Aorta (tissue), 5 donors: ENCODE measurements around the gene UBE2J2. TPM values are rescaled to one million over a fixed set of nuclear protein-coding genes. Genes with fewer than 3 reads are reported as not detected.

Source experiments
- ATAC-seq: fragments of 200-7000 bp; cut with Tn5 transposase; one replicate; pipeline ENCODE4 v1.9.1; 2022; ENCODE audit warnings: moderate library complexity; ENCODE audit not compliant: low FRiP score
- DNase-seq, 2 donors: peaks; one replicate each; pipeline ENCODE4 v3.0.0-alpha.2; 2020
- H3K27ac ChIP-seq, 2 donors: one replicate each; pipeline ENCODE4 v1.5.1; 2013; ENCODE audit warnings: low read length in 2 of 2, mild to moderate bottlenecking in 2 of 2, moderate library complexity in 2 of 2, control low read depth in 1 of 2, inconsistent platforms in 1 of 2, low read depth in 1 of 2
- H3K27me3 ChIP-seq, 2 donors: one replicate each; pipeline ENCODE4 v1.6.1; 2013; ENCODE audit warnings: control low read depth in 1 of 2, low read length in 1 of 2, mild to moderate bottlenecking in 1 of 2, moderate library complexity in 1 of 2; ENCODE audit not compliant: insufficient read depth in 2 of 2, control insufficient read depth in 1 of 2
- H3K36me3 ChIP-seq, 2 donors: one replicate each; pipeline ENCODE4 v1.6.1; 2013; ENCODE audit warnings: control low read depth in 1 of 2, low read length in 1 of 2, mild to moderate bottlenecking in 1 of 2; ENCODE audit not compliant: insufficient read depth in 2 of 2, control insufficient read depth in 1 of 2
- H3K4me1 ChIP-seq, 2 donors: one replicate each; pipeline ENCODE4 v1.6.1; 2013; ENCODE audit warnings: low read length in 2 of 2, control low read depth in 1 of 2, mild to moderate bottlenecking in 1 of 2, moderate library complexity in 1 of 2; ENCODE audit not compliant: insufficient read depth in 2 of 2, control insufficient read depth in 1 of 2
- H3K4me3 ChIP-seq, 2 donors: one replicate each; pipeline ENCODE4 v1.5.1; 2013; ENCODE audit warnings: low read length in 2 of 2, control low read depth in 1 of 2, mild to moderate bottlenecking in 1 of 2
- H3K9me3 ChIP-seq: one replicate; pipeline ENCODE4 v1.6.1; 2013; ENCODE audit warnings: mild to moderate bottlenecking, low read length; ENCODE audit not compliant: control insufficient read depth
- WGBS, 2 donors: extraction: QIAGEN DNeasy Blood & Tissue Kit; methylation state at CpG; one replicate each; pipeline ENCODE4 v1.1.7; 2013; 5-methylcytosine and 5-hydroxymethylcytosine counted together
- intact Hi-C, 2 donors: fragments of 100-400 bp; cut with DNase I; formaldehyde crosslinking; loops; one replicate each; pipeline versions ENCODE4 v1.14.2 to v1.15.0; 2022
- polyA plus RNA-seq, 2 donors: library from polyadenylated mRNA; stranded (reverse); fragments of 200-250 nt; gene quantifications; one replicate each; pipeline ENCODE4 v1.2.3, GENCODE V29; 2013
- total RNA-seq, 2 donors: library from RNA; stranded (reverse); fragmentation: NEBNext Ultra II Directional; extraction: Animal tissue kit (Norgen Biotek cat#: 25700); gene quantifications; one replicate each; pipeline ENCODE4 v1.2.1, GENCODE V29; 2021
- donor health status: healthy with polysubstance abuse.
- donor health status: Bipolar disorder and iron deficiency.
- donor health status: DM: no; HTN: no; CAD: no.
- donor health status: DM: no; HTN: no; CAD: no.
- donor health status: DM: yes; HTN: yes; CAD: no.

The UBE2J2 gene
- total and polyA plus RNA-seq, 4 donors: 17.2 to 49.4 (median 48.1) TPM

DNA sequence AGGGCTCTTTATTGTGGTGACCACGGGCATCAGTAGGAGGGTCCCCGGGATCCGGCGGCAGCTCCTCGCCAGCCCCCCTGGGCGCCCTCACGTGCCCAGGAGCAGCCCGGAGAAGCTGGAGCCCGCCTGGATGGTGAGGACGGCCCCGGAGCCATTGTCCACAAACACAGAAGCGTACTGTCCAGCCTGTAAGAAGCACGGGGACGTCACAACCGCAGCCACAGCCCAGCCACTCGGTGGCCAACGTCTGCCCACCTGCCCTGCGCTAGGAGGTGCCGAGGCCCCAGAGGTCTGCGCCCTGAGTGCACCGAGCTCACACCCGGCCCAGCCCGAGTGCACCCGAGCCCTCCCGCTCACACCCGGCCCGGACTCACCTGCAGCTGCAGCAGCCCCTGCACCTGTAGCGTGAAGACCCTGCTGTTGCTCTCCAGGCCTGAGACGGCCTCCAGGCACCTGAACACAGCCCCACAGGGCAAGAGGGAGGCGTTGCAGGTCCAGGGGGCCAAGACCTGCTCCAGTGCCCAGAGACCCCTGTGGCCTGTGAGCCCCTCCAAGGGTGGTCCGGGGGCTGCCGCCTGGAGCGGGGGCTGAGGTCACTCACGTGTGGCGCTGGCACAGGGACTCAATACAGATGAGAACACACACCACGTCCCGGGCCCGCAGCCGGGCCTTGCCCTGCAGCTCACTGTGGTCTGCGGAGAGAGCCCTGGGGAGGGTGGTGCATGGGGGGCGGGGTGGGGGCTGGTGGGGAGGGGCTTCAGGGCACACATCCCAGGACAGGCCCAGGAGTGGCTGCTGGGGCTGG is 31.0 kb downstream of the UBE2J2 start:
- ATAC-seq: no peak
- H3K27ac ChIP-seq: no peak overlapping the region
- no peak for DNase-seq
- intact Hi-C loops: no loop called here
- no peaks in the 10 kb centered on the region for H3K9me3 ChIP-seq
- no peaks in the 10 kb centered on the region for H3K36me3 ChIP-seq
- WGBS, 2 donors: 90 to 92% methylated on average over 39 to 41 of the region's 41 CpGs
- no peak overlapping the region for H3K4me3 ChIP-seq
- no peaks in the 10 kb centered on the region for H3K4me1 ChIP-seq
- H3K27me3 ChIP-seq: no peaks in the 10 kb centered on the region

DNA sequence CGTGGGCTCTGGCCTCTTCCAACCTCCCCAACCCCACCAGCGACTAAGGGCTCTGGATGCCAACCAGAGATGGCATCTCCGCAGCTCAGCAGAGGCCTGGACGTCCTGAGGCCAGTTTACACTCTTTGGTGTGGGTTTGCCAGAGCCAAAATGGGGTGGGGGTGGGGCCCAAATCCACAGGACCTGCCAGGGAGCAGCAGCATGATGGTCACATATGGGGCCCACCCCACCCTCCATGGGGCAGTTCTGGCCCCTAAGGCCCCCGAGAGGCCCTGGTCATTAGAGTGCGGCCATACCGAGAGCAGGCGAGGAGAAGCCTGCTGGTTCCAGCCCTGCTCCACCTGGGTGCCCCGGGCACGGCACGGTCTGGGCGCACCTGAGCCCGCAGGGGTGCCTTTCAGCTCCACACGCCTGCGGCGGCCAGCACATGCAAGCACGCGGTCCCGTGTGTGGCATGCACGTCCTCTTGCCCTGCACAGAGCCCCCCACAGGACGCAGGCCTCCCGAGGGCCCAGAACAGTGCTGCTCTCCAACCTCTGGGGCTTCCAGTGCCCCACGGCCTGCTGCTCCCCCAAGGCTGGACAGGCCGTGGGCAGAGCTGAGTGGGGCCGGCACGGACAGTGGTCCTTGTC is 31.9 kb downstream of the UBE2J2 start:
- DNase-seq (no peak), ATAC-seq (no peak)
- WGBS, 2 donors: 80 to 83% methylated on average over 26 of the region's 26 CpGs
- Histone ChIP-seq H3K4me1 (no peaks in the 10 kb centered on the region), H3K27me3 (no peaks in the 10 kb centered on the region), H3K9me3 (no peaks in the 10 kb centered on the region), H3K4me3 (no peak overlapping the region), H3K27ac (no peak overlapping the region), H3K36me3 (no peaks in the 10 kb centered on the region)
- intact Hi-C loops: no loop called here

DNA sequence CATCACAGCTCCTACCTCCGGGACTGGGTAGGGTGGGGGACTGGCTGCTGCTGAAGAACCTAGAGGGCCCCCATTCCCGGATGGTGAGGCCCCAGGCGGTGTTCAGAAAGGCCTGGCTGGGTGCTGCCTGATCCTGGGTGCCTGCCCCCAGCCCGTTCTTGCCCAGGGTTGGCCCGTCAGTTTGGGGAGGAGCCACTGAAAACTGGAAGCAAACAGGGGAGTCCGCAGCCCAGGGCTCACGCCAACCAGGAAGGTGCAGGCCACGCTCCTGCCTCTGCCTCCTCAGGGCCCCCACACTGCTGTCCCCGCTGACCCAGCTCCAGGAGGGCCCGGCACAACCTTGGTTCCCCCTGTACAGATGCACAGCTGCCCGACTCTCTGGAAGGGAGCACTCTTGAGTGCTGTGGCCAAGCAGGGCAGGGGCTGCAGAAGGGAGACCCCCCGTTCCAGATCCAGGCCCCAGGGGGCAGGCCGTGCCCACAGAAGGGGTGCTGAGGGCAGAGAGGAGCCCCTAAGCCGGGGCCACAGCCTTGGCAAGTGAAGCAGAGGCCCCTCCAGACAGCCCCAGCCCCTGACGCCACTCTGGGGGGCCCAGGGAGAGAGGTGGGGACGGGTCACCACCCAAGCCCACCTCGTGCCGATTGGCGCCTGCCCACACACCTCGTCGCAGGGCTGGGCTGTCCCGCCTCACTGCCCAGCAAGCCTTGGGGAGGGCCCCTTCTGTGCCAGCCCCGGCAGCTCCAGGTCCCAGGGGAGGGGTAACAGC is 32.6 kb downstream of the UBE2J2 start:
- DNase-seq: no peak
- intact Hi-C loops: no loop called here
- WGBS, 2 donors: 36 to 42% methylated on average over 23 of the region's 23 CpGs
- ATAC-seq: no peak
- H3K36me3 ChIP-seq: no peaks in the 10 kb centered on the region
- no peak overlapping the region for H3K27ac ChIP-seq
- no peaks in the 10 kb centered on the region for H3K27me3 ChIP-seq
- H3K4me1 ChIP-seq: no peaks in the 10 kb centered on the region
- no peak overlapping the region for H3K4me3 ChIP-seq
- no peaks in the 10 kb centered on the region for H3K9me3 ChIP-seq

DNA sequence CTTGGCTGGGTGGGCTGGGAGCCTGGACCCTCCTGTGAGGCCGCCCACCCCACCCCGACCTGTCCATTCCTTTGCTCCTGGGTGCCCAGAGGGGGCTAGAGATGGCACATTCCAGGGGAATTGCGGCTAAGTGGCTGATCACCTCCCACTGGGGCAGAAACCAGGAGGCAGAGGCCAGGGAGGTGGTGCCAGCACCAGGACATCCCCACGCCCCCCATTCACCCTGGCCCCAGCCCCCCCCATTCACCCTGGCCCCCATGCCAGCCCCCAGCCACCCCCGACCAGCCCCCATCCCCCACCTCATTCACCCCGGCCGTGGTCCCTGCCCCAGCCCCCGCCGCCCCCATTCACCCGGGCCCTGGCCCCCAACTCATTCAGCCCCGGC is 33.3 kb downstream of the UBE2J2 start:
- Histone ChIP-seq H3K9me3 (no peaks in the 10 kb centered on the region), H3K4me1 (no peaks in the 10 kb centered on the region), H3K27ac (no peak overlapping the region), H3K36me3 (no peaks in the 10 kb centered on the region), H3K27me3 (no peaks in the 10 kb centered on the region), H3K4me3 (no peak overlapping the region)
- WGBS, 2 donors: 35% methylated on average over 9 to 11 of the region's 11 CpGs
- ATAC-seq (no peak), DNase-seq (no peak)
- intact Hi-C loops: no loop called here

DNA sequence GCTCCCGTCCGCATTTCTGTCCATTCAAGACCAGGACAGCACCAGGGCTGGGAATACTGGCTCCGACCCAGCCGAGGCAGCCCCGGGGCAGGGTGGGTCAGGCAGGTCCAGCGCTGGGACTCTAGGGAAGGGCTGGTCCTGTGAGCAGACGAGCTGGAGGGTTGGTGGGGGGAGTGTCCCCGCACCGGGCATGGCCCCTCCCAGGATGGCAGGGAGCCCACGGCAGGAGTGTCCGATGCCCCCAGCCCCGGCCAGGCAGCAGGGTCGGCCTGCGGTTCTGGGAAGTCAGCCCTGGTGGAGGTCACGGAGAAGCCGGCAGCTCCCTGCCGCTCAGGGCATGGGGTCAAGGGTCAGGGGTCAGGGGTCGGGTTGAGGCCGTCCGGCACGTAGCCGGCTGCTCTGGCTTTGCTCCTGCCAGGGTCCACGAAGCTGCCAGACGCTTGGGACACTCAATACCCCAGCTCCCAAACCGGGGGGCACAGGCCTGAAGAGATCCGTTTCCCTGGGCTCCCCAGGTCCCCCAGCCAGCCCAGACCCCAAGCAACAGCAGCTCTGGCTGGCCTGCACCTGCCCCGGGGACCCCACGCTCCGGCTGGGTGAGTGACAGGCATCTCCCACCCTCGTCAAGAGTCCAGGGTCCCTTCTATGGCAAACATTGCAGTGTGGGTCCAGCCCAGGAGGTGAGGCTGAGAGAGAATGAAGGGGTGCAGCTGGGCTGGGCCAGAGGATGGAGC is 33.9 kb downstream of the UBE2J2 start:
- intact Hi-C loops: no loop called here
- H3K9me3 ChIP-seq: no peaks in the 10 kb centered on the region
- WGBS, 2 donors: 19 to 24% methylated on average over 30 of the region's 30 CpGs

DNA sequence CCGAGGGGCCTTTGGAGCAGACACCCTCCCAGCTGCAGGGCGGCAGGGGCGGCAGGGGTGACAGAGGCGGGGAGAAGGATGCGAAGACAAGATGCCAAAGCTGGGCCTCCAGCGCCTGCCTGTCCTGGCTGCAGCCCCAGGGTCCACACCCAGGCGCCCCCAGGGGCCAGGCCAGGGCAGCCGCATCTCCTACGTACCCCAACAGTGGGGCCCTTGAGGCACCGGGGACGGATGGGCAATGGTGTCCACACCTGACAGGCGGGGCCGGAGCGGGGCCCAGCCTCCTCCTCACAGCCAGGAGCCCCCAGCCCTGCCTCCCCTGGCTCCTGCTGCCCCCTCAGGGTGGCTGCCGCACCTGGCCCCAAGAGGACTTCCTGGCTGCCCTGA is 34.4 kb downstream of the UBE2J2 start:
- intact Hi-C loops: no loop called here
- H3K27me3 ChIP-seq: no peaks in the 10 kb centered on the region
- DNase-seq (no peak), ATAC-seq (no peak)
- no peaks in the 10 kb centered on the region for H3K9me3 ChIP-seq
- 53 to 69% methylated on average over 13 to 15 of the region's 15 CpGs for WGBS, 2 donors
- no peaks in the 10 kb centered on the region for H3K4me1 ChIP-seq
- H3K36me3 ChIP-seq: no peaks in the 10 kb centered on the region
- no peak overlapping the region for H3K27ac ChIP-seq
- no peak overlapping the region for H3K4me3 ChIP-seq

More for the DNA sequence above, 33.9 kb downstream of the UBE2J2 start:
- Histone ChIP-seq H3K4me3 (no peak overlapping the region), H3K36me3 (no peaks in the 10 kb centered on the region), H3K4me1 (no peaks in the 10 kb centered on the region), H3K27ac (no peak overlapping the region), H3K27me3 (no peaks in the 10 kb centered on the region)
- DNase-seq (no peak), ATAC-seq (no peak)

DNA sequence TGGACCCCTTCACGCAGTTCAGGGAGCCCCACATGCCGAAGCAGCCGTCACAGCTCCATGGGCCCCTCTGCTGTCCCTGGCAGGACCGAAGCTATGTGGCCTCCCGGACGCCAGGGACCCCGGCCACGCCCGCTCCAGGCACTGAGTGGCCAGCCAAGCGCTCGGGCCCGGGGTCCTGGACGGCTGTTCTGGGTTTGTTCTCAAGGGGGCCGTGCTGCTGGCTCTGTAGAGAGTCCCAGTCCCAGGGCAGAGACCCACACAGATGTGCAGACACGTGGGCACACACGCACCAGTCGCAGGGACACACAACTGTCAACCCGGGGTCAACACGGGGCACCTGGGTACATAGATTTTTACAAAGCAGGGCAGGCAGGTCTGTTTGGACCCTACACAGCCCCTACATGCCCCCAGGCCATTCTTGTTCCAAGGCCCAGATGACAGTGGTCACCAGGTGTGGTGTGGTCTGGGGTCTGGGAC is 34.9 kb downstream of the UBE2J2 start:
- Histone ChIP-seq H3K9me3 (no peaks in the 10 kb centered on the region), H3K27me3 (no peaks in the 10 kb centered on the region), H3K4me3 (no peak overlapping the region), H3K27ac (no peak overlapping the region), H3K36me3 (no peaks in the 10 kb centered on the region), H3K4me1 (no peaks in the 10 kb centered on the region)
- no peak for ATAC-seq
- no peak for DNase-seq
- intact Hi-C loops: no loop called here
- WGBS, 2 donors: 54 to 72% methylated on average over 19 of the region's 19 CpGs

DNA sequence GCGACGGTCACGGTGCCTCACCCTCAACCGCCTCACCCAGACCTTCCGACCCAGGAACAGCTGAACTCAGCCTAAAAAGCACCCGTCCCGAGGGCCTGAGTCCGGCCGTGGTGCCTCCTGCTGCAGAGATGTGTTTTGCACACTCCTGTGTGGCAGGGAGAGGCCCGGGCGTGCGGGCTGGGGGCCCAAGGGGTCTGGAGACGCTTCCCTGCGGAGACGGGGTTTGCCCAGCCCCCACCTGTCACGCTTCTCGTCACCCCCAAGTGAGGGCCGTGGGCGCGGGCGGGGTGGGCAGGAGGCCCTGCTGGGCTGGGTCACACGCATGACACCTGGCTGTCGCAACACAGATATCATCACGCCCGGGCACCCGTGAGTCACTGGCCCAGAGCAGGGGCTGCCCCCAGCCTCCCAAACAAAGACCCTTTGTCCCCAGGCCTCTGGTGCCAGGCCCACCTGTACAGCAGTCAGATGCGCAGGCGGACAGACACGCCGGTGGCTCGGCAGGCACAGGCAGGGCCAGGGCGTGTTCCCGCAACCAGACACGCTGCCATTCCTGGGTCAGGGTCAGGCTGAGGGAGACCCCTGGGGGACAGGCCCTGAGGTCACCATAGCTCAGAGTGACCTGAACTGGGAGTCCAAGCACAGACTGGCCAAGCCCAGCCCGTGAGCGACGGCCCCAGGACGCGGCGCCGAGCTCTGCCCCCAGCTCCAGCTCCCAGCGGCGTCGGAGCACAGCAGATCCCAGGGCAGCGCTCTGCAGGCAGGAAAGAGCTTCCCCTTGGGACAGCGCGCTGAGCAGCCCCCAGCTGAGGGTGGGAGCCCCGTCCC is 35.6 kb downstream of the UBE2J2 start:
- ATAC-seq: no peak
- Histone ChIP-seq H3K27me3 (no peaks in the 10 kb centered on the region), H3K4me1 (no peaks in the 10 kb centered on the region), H3K27ac (no peak overlapping the region), H3K4me3 (no peak overlapping the region), H3K9me3 (no peaks in the 10 kb centered on the region), H3K36me3 (no peaks in the 10 kb centered on the region)
- intact Hi-C loops: no loop called here
- DNase-seq: no peak
- WGBS, 2 donors: 42 to 49% methylated on average over 47 to 48 of the region's 48 CpGs
